H9 (cell line): ENCODE data around the gene AKIP1. TPM values are rescaled to one million over a fixed set of nuclear protein-coding genes. Genes with fewer than 3 reads are reported as not detected.

Experiments used
- DNase-seq: peaks from one replicate; pipeline ENCODE4 v3.0.0-alpha.2; 2017
- H2AFZ ChIP-seq: one replicate; pipeline ENCODE4 v1.6.1; 2013; ENCODE audit warnings: mild to moderate bottlenecking, low read length, control low read depth, moderate library complexity
- H2AK5ac ChIP-seq: 2 replicates; pipeline ENCODE4 v1.6.1; 2013; ENCODE audit warnings: low read length, control low read depth, mixed read lengths; ENCODE audit not compliant: insufficient read length
- H2BK120ac ChIP-seq: one replicate; pipeline ENCODE4 v1.6.1; 2013; ENCODE audit warnings: low read depth, mild to moderate bottlenecking, low read length, control low read depth, inconsistent platforms; ENCODE audit not compliant: poor library complexity, severe bottlenecking
- H2BK12ac ChIP-seq: 2 replicates; pipeline ENCODE4 v1.6.1; 2013; ENCODE audit warnings: low read length, control low read depth, mixed read lengths, low read depth; ENCODE audit not compliant: insufficient read length
- H2BK15ac ChIP-seq: 2 replicates; pipeline ENCODE4 v1.6.1; 2013; ENCODE audit warnings: low read depth, low read length, control low read depth
- H2BK20ac ChIP-seq: one replicate; pipeline ENCODE4 v1.6.1; 2013; ENCODE audit warnings: low read depth, mild to moderate bottlenecking, low read length, control low read depth, inconsistent platforms; ENCODE audit not compliant: poor library complexity, severe bottlenecking
- H2BK5ac ChIP-seq: 2 replicates; pipeline ENCODE4 v1.6.1; 2013; ENCODE audit warnings: low read length, control low read depth, mixed read lengths; ENCODE audit not compliant: insufficient read length
- H3K14ac ChIP-seq: 2 replicates; pipeline ENCODE4 v1.6.1; 2013; ENCODE audit warnings: low read length, control low read depth; ENCODE audit not compliant: insufficient read depth
- H3K18ac ChIP-seq: 2 replicates; pipeline ENCODE4 v1.6.1; 2013; ENCODE audit warnings: low read depth, mild to moderate bottlenecking, mixed read lengths, low read length, control low read depth; ENCODE audit not compliant: insufficient read length
- H3K23ac ChIP-seq: 2 replicates; pipeline ENCODE4 v1.6.1; 2013; ENCODE audit warnings: low read length, control low read depth, mixed read lengths, low read depth; ENCODE audit not compliant: insufficient read length
- H3K23me2 ChIP-seq: 2 replicates; pipeline ENCODE4 v1.6.1; 2013; ENCODE audit warnings: low read depth, mild to moderate bottlenecking, mixed read lengths, low read length, control low read depth; ENCODE audit not compliant: insufficient read length, poor library complexity, severe bottlenecking
- H3K27ac ChIP-seq: 2 replicates; pipeline ENCODE4 v1.5.1; 2013; ENCODE audit warnings: low read length, control low read depth, mixed read lengths, low read depth; ENCODE audit not compliant: insufficient read length
- H3K27me3 ChIP-seq: 2 replicates; pipeline ENCODE4 v1.6.1; 2013; ENCODE audit warnings: low read length, control low read depth, inconsistent platforms; ENCODE audit not compliant: insufficient read depth
- H3K4ac ChIP-seq: 2 replicates; pipeline ENCODE4 v1.6.1; 2013; ENCODE audit warnings: low read depth, mild to moderate bottlenecking, control low read depth, inconsistent platforms, low read length, moderate library complexity
- H3K4me1 ChIP-seq: 2 replicates; pipeline ENCODE4 v1.6.1; 2013; ENCODE audit warnings: low read length, control low read depth, inconsistent platforms; ENCODE audit not compliant: insufficient read depth
- H3K4me2 ChIP-seq: 2 replicates; pipeline ENCODE4 v1.6.1; 2013; ENCODE audit warnings: low read length, control low read depth, mixed read lengths; ENCODE audit not compliant: insufficient read length, insufficient read depth
- H3K56ac ChIP-seq: 2 replicates; pipeline ENCODE4 v1.6.1; 2013; ENCODE audit warnings: low read depth, mild to moderate bottlenecking, mixed read lengths, low read length, control low read depth; ENCODE audit not compliant: insufficient read length
- H3K79me1 ChIP-seq: 2 replicates; pipeline ENCODE4 v1.6.1; 2013; ENCODE audit warnings: low read depth, mild to moderate bottlenecking, moderate library complexity, low read length, control low read depth, inconsistent platforms; ENCODE audit not compliant: insufficient read depth, poor library complexity, severe bottlenecking
- H3K79me2 ChIP-seq: 2 replicates; pipeline ENCODE4 v1.6.1; 2013; ENCODE audit warnings: low read length, control low read depth, inconsistent platforms; ENCODE audit not compliant: insufficient read depth
- H3K9ac ChIP-seq: 2 replicates; pipeline ENCODE4 v1.6.1; 2013; ENCODE audit warnings: low read length, control low read depth, mixed read lengths; ENCODE audit not compliant: insufficient read length; ENCODE audit errors: extremely low read depth
- H3K9me3 ChIP-seq: one replicate; pipeline ENCODE4 v1.6.1; 2013; ENCODE audit warnings: low read depth, low read length, inconsistent platforms; ENCODE audit not compliant: control insufficient read depth
- H3T11ph ChIP-seq: one replicate; pipeline ENCODE4 v1.6.1; 2013; ENCODE audit warnings: mild to moderate bottlenecking, low read length, control low read depth, inconsistent platforms
- H4K20me1 ChIP-seq: one replicate; pipeline ENCODE4 v1.6.1; 2013; ENCODE audit not compliant: control insufficient read depth, insufficient read length, insufficient read depth
- H4K5ac ChIP-seq: 2 replicates; pipeline ENCODE4 v1.6.1; 2013; ENCODE audit warnings: low read depth, mild to moderate bottlenecking, mixed read lengths, low read length, control low read depth; ENCODE audit not compliant: insufficient read length
- H4K8ac ChIP-seq: replicated peaks from 2 replicates; pipeline ENCODE4 v1.6.1; 2013; ENCODE audit warnings: low read length, control low read depth, mixed read lengths, low read depth; ENCODE audit not compliant: insufficient read length
- H4K91ac ChIP-seq: 2 replicates; pipeline ENCODE4 v1.6.1; 2013; ENCODE audit warnings: low read depth, mild to moderate bottlenecking, moderate library complexity, mixed read lengths, low read length, control low read depth; ENCODE audit not compliant: insufficient read length
- H3K27ac Mint-ChIP-seq, 3 experiments: 2 replicates in 2 of 3; 3 replicates in 1 of 3; pipeline ENCODE4 v1.8.0; 2020 to 2021; ENCODE audit warnings: mixed read lengths in 3 of 3, mild to moderate bottlenecking in 1 of 3, moderate library complexity in 1 of 3
- H3K27me3 Mint-ChIP-seq: 2 replicates; pipeline ENCODE4 v1.8.0; 2021; ENCODE audit warnings: low read depth, mild to moderate bottlenecking, moderate library complexity, mixed read lengths
- H3K36me3 Mint-ChIP-seq, 3 experiments: 2 replicates in 2 of 3; 3 replicates in 1 of 3; pipeline ENCODE4 v1.8.0; 2020 to 2021; ENCODE audit warnings: low read depth in 3 of 3, mixed read lengths in 3 of 3; ENCODE audit not compliant: insufficient read depth in 1 of 3
- H3K4me1 Mint-ChIP-seq, 2 experiments: 2 replicates each; pipeline ENCODE4 v1.8.0; 2020; ENCODE audit warnings: mixed read lengths in 2 of 2
- H3K4me3 Mint-ChIP-seq, 2 experiments: 2 replicates in 1 of 2; 3 replicates in 1 of 2; pipeline ENCODE4 v1.8.0; 2020 to 2021; ENCODE audit warnings: mild to moderate bottlenecking in 2 of 2, mixed read lengths in 2 of 2, moderate library complexity in 1 of 2
- H3K9me3 Mint-ChIP-seq, 2 experiments: 2 replicates in 1 of 2; 3 replicates in 1 of 2; pipeline ENCODE4 v1.8.0; 2020; ENCODE audit warnings: mild to moderate bottlenecking in 2 of 2, mixed read lengths in 2 of 2, moderate library complexity in 1 of 2
- WGBS: extraction: QIAGEN DNeasy Blood & Tissue Kit; methylation state at CpG from one replicate; pipeline ENCODE4 v1.1.7; 2013; ENCODE audit warnings: missing lambda C conversion rate, low lambda C conversion rate, mixed read lengths; ENCODE audit not compliant: insufficient read length; ENCODE audit errors: extremely low coverage; 5-methylcytosine and 5-hydroxymethylcytosine counted together
- total RNA-seq: library from RNA; stranded (reverse); gene quantifications from 2 replicates; pipeline ENCODE4 v1.2.1, GENCODE V29; 2021
- TF ChIP-seq, protein P1 (sequence below): fragments of 200-600 bp; sonication (generic); conservative IDR thresholded peaks from 3 replicates; pipeline ENCODE4 v1.8.0; 2021; ENCODE audit warnings: antibody characterized with exemption, mild to moderate bottlenecking

The AKIP1 gene
- total RNA-seq, 1 experiment from 2014 or later: 21.0 TPM

DNA sequence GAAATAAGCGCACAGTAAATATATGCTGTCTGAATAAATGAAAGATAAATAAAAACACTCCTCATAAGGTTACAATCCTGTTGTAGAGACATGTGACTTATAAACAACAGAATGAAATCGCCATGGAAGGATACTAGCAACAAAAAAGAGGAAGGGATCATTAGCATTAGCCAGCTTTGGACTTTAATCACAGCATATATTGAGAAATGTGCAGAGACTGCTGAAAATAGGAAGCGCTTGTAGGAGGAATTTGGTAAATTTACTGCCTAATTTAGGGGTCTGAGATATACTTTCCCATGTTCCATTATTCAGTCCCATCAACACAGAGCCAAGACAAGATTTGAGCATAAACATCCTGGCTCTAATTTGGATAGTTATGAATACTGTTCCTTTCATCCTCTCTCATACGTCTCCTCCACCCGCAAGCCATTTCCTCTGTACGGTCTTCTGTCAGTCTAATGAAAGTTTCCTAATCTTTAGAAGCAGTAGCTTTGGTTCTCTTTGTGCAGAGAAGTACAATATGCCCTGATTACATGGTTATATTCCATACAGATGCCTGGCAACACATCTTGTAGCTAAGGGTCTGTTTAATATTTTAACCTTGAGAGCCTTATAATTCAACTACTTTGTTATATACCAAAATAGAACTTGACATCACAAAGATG, 37.1 kb upstream of the AKIP1 start:
- H3K14ac ChIP-seq: no peak overlapping the region
- Mint-ChIP-seq H3K27me3 (peaks cover 5% of the 10 kb centered on the region; the same call in 1 of the 2 replicates), H3K27ac (no peak overlapping the region), H3K9me3 (no peaks in the 10 kb centered on the region), H3K36me3 (no peaks in the 10 kb centered on the region), H3K4me1 (peaks cover 8 to 12% of the 10 kb centered on the region in 2 experiments), H3K4me3 (no peak overlapping the region)
- H3K79me2 ChIP-seq: no peaks in the 10 kb centered on the region
- H4K91ac ChIP-seq: no peak overlapping the region
- no peaks in the 10 kb centered on the region for H3K27me3 ChIP-seq
- H2AK5ac ChIP-seq: no peak overlapping the region
- peaks cover 6% of the 10 kb centered on the region for H3K23me2 ChIP-seq
- H2BK20ac ChIP-seq: no peak overlapping the region
- H3K4ac ChIP-seq: no peak overlapping the region
- TF ChIP-seq, protein P1, sequence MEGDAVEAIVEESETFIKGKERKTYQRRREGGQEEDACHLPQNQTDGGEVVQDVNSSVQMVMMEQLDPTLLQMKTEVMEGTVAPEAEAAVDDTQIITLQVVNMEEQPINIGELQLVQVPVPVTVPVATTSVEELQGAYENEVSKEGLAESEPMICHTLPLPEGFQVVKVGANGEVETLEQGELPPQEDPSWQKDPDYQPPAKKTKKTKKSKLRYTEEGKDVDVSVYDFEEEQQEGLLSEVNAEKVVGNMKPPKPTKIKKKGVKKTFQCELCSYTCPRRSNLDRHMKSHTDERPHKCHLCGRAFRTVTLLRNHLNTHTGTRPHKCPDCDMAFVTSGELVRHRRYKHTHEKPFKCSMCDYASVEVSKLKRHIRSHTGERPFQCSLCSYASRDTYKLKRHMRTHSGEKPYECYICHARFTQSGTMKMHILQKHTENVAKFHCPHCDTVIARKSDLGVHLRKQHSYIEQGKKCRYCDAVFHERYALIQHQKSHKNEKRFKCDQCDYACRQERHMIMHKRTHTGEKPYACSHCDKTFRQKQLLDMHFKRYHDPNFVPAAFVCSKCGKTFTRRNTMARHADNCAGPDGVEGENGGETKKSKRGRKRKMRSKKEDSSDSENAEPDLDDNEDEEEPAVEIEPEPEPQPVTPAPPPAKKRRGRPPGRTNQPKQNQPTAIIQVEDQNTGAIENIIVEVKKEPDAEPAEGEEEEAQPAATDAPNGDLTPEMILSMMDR: no peak
- no peaks in the 10 kb centered on the region for H3K4me1 ChIP-seq
- H2BK12ac ChIP-seq: no peak overlapping the region
- H4K8ac ChIP-seq: no peak overlapping the region
- H3K9me3 ChIP-seq: no peaks in the 10 kb centered on the region
- no CpG with 5 or more reads among the region's 6 CpGs for WGBS
- no peak overlapping the region for H3K4me2 ChIP-seq
- no peak overlapping the region for H3K9ac ChIP-seq
- no peak overlapping the region for H2AFZ ChIP-seq
- H2BK5ac ChIP-seq: no peak overlapping the region
- H2BK15ac ChIP-seq: no peak overlapping the region
- H4K20me1 ChIP-seq: no peaks in the 10 kb centered on the region
- no peak overlapping the region for H4K5ac ChIP-seq
- H3K27ac ChIP-seq: no peak overlapping the region
- no peak overlapping the region for H3K23ac ChIP-seq
- no peak overlapping the region for H3K56ac ChIP-seq
- no peak overlapping the region for H2BK120ac ChIP-seq
- no peak overlapping the region for H3T11ph ChIP-seq
- DNase-seq: no peak
- H3K79me1 ChIP-seq: no peaks in the 10 kb centered on the region
- no peak overlapping the region for H3K18ac ChIP-seq
